Endothelial cell (in vitro differentiated cells): ENCODE results near the gene UNKL. TPM values are rescaled to one million over a fixed set of nuclear protein-coding genes. Genes with fewer than 3 reads are reported as not detected.

Source experiments
- DNase-seq: peaks from one replicate; pipeline ENCODE4 v3.0.0; 2021; ENCODE audit warnings: low spot score
- H3K27ac Mint-ChIP-seq: one replicate; pipeline ENCODE4 v1.8.0; 2021; ENCODE audit warnings: mixed read lengths, inconsistent platforms; ENCODE audit not compliant: unreplicated experiment
- H3K27me3 Mint-ChIP-seq: one replicate; pipeline ENCODE4 v1.8.0; 2021; ENCODE audit warnings: mild to moderate bottlenecking, moderate library complexity, mixed read lengths, inconsistent platforms; ENCODE audit not compliant: unreplicated experiment
- H3K36me3 Mint-ChIP-seq: one replicate; pipeline ENCODE4 v1.8.0; 2021; ENCODE audit warnings: mild to moderate bottlenecking, low read depth, mixed read lengths, inconsistent platforms; ENCODE audit not compliant: unreplicated experiment
- H3K4me1 Mint-ChIP-seq: one replicate; pipeline ENCODE4 v1.8.0; 2021; ENCODE audit warnings: mild to moderate bottlenecking, mixed read lengths, inconsistent platforms; ENCODE audit not compliant: unreplicated experiment
- H3K4me3 Mint-ChIP-seq: one replicate; pipeline ENCODE4 v1.8.0; 2021; ENCODE audit warnings: mild to moderate bottlenecking, mixed read lengths, inconsistent platforms; ENCODE audit not compliant: unreplicated experiment
- H3K9me3 Mint-ChIP-seq: one replicate; pipeline ENCODE4 v1.8.0; 2021; ENCODE audit warnings: mixed read lengths, inconsistent platforms; ENCODE audit not compliant: unreplicated experiment
- total RNA-seq: library from RNA; stranded (reverse); fragmentation: NEBNext Ultra II Directional; extraction: Animal tissue kit (Norgen Biotek cat#: 25700); gene quantifications from one replicate; pipeline ENCODE4 v1.2.1, GENCODE V29; 2021; ENCODE audit not compliant: unreplicated experiment
- TF ChIP-seq, protein P1 (sequence below): fragments of 200-600 bp; sonication (generic); IDR thresholded peaks from one replicate; pipeline ENCODE4 v1.5.0; 2021; ENCODE audit warnings: antibody characterized with exemption; ENCODE audit not compliant: unreplicated experiment

UNKL gene
- total RNA-seq, 1 donor from 2014 or later = 30.3 TPM

DNA sequence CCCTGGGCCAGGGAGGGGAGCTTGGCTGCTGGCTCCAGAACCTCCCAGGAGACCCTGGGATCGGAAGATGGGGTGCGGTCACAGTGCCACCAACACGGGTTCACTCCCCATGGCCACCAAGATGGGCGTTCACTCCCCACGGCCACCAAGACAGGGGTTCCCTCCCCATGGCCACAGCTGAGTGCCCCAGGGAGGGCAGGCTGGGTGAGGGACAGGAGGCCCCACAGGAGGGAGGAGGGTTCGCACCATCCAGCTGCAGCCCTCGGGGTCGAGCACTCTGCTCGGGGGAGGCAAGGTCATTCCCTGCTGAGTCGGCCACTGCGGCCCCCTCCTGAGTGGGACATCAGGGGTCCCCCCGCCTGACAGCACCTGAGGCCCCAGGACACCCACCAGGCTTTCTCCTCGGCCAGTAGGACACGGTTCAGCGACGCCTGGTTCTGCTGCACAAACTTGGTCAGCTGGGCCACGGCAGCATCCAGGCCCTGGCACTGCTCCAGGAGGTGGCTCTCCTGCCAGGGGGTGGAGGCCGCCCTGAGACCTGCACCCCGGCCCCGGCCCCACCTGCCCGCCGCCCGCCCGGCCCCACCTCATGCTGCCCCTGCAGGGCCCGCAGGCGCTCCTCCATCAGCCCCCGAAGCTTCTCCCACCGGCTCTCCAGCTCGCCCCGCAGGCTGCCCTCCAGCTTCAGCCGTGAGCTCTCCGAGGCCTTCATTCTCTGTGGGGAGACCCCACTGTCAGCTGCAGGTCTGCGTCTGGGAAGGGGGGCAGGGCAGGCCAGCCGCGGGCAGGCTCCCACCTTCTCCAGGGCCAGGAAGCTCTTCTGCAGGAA, 23.9 kb upstream of the UNKL start:
- Mint-ChIP-seq H3K4me3 (no peak overlapping the region), H3K27me3 (peaks cover 2% of the 10 kb centered on the region), H3K9me3 (no peaks in the 10 kb centered on the region), H3K4me1 (no peaks in the 10 kb centered on the region), H3K27ac (no peak overlapping the region), H3K36me3 (no peaks in the 10 kb centered on the region)
- no peak for DNase-seq
- TF ChIP-seq, protein P1, sequence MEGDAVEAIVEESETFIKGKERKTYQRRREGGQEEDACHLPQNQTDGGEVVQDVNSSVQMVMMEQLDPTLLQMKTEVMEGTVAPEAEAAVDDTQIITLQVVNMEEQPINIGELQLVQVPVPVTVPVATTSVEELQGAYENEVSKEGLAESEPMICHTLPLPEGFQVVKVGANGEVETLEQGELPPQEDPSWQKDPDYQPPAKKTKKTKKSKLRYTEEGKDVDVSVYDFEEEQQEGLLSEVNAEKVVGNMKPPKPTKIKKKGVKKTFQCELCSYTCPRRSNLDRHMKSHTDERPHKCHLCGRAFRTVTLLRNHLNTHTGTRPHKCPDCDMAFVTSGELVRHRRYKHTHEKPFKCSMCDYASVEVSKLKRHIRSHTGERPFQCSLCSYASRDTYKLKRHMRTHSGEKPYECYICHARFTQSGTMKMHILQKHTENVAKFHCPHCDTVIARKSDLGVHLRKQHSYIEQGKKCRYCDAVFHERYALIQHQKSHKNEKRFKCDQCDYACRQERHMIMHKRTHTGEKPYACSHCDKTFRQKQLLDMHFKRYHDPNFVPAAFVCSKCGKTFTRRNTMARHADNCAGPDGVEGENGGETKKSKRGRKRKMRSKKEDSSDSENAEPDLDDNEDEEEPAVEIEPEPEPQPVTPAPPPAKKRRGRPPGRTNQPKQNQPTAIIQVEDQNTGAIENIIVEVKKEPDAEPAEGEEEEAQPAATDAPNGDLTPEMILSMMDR = no peak

DNA sequence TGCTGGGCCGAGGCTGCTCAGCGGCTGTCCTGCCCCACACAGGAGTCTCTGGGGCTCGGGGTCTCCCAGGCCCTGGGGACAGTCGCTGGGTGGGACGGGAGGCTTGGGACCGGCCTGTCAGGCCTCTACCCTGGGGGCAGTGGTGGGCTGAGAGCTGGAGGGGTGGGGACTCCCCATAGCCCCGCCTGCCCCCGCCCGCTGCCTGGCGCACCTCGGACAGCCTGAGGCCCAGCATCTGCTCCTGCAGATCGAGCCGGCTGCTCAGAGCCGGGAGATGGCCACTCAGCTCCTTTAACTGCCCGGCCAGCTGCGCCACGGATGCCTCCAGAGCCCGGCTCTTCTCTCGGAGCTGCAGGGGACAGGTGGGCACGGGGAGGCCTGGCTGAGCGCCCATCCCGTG, 23.1 kb upstream of the UNKL start:
- no peak overlapping the region for H3K27ac Mint-ChIP-seq
- no peak for DNase-seq
- no peaks in the 10 kb centered on the region for H3K4me1 Mint-ChIP-seq

DNA sequence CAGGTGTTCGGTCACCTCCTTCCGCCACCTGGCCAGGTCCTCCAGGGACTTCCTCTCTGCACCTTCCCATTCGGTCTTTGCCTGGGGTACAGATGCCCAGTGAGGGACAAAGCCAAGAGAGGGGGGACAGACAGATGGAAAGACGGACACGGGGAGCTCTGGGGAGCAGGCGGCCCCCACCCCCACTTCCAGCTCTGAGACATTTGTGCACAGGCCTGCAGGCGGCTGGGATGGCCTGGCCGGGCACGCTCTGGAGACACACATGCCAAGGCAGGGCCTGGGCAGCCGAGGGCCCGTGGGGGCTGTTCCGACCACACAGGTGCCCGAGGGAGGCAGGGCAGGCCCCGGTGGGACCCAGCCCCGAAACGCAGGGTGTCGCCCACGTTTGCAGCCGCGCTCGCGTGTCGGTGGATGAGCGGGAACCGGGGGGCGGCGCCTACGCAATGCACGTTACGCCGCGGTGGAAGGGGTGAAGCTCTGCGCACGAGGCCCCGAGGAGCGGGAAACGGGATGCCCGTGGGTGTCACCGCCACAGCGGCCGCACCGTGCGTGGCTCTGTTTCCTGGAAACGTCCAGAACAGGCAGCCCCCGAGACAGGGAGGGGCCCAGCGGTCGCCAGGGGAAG, 22.3 kb upstream of the UNKL start:
- DNase-seq = no peak
- no peak overlapping the region for H3K4me3 Mint-ChIP-seq
- no peaks in the 10 kb centered on the region for H3K36me3 Mint-ChIP-seq
- H3K4me1 Mint-ChIP-seq = no peaks in the 10 kb centered on the region
- H3K27me3 Mint-ChIP-seq = peaks cover 2% of the 10 kb centered on the region
- H3K9me3 Mint-ChIP-seq = no peaks in the 10 kb centered on the region
- no peak overlapping the region for H3K27ac Mint-ChIP-seq
- TF ChIP-seq, protein P1 = no peak

More for the DNA sequence above, 23.1 kb upstream of the UNKL start:
- H3K27me3 Mint-ChIP-seq = peaks cover 2% of the 10 kb centered on the region
- no peaks in the 10 kb centered on the region for H3K9me3 Mint-ChIP-seq
- no peak overlapping the region for H3K4me3 Mint-ChIP-seq
- TF ChIP-seq, protein P1 = no peak
- H3K36me3 Mint-ChIP-seq = no peaks in the 10 kb centered on the region

DNA sequence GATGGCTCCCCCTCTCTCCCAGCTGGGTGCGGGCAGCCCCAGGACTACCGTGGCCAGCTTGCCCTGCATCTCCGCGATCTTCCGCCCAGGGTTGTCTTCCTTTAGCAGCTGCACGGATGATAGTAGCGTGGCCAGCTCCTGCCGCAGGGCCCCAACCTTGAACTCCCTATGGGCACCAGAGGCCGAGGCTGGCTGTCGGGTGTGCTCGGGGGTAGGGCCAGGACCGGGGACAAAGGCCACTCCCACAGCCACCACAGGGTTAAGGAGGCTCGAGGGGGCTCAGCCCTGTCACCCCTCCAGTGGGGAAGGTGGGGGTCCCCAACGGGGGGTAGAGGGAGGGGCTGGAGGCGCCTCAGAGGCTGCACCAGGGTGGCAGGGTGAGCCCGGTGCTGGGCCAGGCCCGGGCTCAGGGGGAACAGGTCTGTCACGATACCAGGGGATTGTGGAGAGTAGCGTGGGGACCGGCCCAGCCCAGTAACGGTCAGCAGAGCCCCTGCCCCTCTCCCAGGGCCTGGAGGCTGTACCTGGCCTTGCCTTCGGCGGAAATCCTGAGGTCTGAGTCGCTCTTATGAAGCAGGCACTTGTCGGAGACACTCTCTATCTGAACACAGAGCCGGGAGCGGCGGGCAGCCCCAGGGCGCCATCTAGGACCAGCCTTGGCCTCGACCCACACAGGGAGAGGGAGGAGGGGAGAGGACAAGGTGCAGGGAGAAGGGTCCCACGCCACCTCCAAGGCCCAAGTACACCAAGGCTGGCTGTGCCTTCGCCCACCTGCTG, 21.6 kb upstream of the UNKL start:
- no peak overlapping the region for H3K27ac Mint-ChIP-seq
- H3K36me3 Mint-ChIP-seq = no peaks in the 10 kb centered on the region

More for the DNA sequence above, 21.6 kb upstream of the UNKL start:
- TF ChIP-seq, protein P1 = no peak
- Mint-ChIP-seq H3K27me3 (peaks cover 2% of the 10 kb centered on the region), H3K4me1 (no peaks in the 10 kb centered on the region), H3K4me3 (no peak overlapping the region), H3K9me3 (no peaks in the 10 kb centered on the region)
- DNase-seq = no peak
